AG09319 (cell line): ENCODE results near the gene IFNAR2.
"Not testable (repeated sequence)": the region's sequence is repeated elsewhere in the genome, so short reads cannot be mapped to it uniquely, and the experiment has no call there.

ENCODE experiments used
- DNase-seq: peaks from one replicate; pipeline ENCODE4 v3.0.0-alpha.2; 2010; ENCODE audit warnings: low read depth; ENCODE audit errors: extremely low read depth
- CTCF ChIP-seq: IDR thresholded peaks from 2 replicates; pipeline ENCODE4 v1.5.1; 2011; ENCODE audit warnings: low read depth, mild to moderate bottlenecking, inconsistent platforms, low read length, moderate library complexity

IFNAR2 gene

GRCh38 chr21:33214056-33214455 lies 15.7 kb upstream of the IFNAR2 start:
- no peak for TF ChIP-seq CTCF
- no peak for DNase-seq

GRCh38 chr21:33217138-33217520 lies 12.6 kb upstream of the IFNAR2 start:
- no peak for TF ChIP-seq CTCF
- no peak for DNase-seq

- TF ChIP-seq CTCF: no peak
- DNase-seq: no peak
Measured at GRCh38 chr21:33219300-33219699, 10.4 kb upstream of the IFNAR2 start.

DNA sequence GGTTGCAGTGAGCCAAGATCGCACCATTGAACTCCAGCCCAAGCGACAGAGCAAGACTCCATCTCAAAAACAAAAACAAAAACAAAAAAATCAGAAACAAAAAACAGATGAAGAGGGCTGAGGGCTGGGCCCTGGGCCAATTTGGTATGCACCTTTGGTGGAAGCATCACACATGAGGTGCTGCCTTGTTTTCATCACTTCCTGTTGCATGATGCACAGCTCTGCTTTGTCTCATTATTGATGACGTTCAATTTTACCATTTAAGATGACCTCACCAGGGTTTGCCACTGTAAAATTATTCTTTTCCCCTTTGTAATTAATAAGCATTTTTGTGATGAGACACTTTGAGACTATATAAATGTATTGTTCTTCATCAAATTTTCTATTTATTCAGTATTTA lies 9.8 kb upstream of the IFNAR2 start:
- DNase-seq: no peak
- no peak for TF ChIP-seq CTCF

- DNase-seq: not testable (repeated sequence)
Measured at GRCh38 chr21:33225376-33225775, 4.4 kb upstream of the IFNAR2 start.

DNA sequence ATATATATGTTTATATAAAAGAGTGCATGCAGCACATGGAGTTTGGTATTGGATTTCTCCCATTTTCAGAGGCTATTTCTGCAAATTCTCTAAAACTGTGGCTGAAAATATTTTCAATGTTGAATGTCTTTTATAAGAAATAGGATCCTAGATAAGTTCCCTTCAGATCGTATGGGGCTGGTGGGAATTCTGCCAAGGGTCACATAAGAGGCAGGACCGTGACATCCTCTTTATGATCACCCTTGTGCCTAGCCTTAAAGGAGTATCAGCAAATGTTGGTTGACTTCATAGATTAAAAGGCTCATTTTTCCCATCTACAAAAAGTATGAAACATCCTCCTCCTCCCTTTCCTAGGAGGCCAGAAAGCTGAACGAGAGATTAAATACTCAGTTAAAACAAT lies 1.3 kb upstream of the IFNAR2 start:
- no peak for TF ChIP-seq CTCF
- no peak for DNase-seq

- DNase-seq: no peak
- no peak for TF ChIP-seq CTCF
Measured at GRCh38 chr21:33229099-33229783, 497 bp upstream of the IFNAR2 start.
